GM19452 (cell line): Measurements from ENCODE around the gene NINJ2.
"Not testable (repeated sequence)": the region's sequence is repeated elsewhere in the genome, so short reads cannot be mapped to it uniquely, and the experiment has no call there.

ENCODE experiments used
- ATAC-seq: cut with Tn5 transposase; IDR thresholded peaks from one replicate; pipeline ENCODE4 v1.9.1; 2021; ENCODE audit not compliant: unreplicated experiment

The NINJ2 gene, protein sequence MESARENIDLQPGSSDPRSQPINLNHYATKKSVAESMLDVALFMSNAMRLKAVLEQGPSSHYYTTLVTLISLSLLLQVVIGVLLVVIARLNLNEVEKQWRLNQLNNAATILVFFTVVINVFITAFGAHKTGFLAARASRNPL

DNA sequence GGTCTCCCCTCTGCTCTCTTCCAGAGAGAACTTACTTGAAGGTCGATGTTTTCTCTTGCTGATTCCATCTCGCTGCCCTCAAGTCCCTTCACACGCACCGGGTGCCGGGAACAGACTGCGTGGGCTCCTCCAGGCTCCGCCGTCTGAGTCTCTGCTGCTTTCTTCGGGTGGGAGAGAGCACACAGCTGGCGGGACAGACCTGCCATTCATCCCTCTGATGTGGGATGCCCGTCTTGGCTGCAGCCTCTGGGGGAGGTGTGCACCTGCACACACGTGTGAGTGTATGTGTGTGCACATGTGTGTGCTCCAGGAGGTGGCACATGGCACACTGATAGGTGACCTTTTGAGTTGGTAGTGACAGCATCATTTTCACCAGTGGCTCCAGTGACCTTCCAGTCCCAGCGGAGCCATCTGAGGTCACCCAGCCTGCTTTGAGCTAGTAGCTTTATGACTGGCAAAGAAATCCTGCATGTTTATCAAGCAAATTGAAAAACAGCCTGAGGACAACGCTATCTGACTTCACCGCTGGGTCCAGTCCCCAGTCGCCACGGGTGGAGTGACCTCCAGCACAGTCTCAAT, at the start of gene NINJ2:
NINJ2 (minus strand) TSS at position 153 of the 579 bp plus-strand sequence; CDS start at position 68, 85 bp downstream.
- no peak for ATAC-seq

DNA sequence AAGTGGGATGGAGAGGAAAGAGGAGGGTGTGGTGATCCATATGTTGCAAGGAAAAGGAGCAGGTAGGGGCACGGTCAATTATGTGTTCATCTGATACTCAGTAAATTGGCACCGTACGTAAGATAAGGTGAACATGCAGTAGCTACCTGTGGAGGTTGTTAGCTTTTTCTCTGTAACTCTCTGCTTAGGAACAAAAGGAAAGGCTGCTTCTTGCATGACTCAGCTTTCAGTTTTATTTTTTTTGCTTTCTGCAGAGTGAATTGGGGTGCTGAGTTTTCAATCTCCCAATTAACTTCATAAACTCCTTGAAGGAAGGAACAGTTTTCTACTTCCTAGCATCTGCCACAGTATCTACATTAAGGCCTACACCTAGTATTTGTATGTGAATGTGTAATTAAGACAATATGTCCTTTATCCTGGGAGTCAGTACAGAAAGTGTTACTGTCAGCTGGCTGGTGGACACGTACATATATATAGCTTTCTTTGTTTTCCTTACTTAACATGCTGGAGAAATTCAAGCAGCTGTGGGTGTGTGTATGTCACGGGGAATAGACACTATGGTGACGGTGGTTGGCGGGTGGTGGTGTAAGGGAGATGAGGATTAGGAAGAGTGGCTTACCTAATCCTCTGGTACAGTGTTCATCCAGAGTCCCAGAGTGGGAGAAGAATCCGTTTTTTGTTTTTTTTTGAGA, 49.1 kb upstream of the NINJ2 start:
- ATAC-seq = no peak

DNA sequence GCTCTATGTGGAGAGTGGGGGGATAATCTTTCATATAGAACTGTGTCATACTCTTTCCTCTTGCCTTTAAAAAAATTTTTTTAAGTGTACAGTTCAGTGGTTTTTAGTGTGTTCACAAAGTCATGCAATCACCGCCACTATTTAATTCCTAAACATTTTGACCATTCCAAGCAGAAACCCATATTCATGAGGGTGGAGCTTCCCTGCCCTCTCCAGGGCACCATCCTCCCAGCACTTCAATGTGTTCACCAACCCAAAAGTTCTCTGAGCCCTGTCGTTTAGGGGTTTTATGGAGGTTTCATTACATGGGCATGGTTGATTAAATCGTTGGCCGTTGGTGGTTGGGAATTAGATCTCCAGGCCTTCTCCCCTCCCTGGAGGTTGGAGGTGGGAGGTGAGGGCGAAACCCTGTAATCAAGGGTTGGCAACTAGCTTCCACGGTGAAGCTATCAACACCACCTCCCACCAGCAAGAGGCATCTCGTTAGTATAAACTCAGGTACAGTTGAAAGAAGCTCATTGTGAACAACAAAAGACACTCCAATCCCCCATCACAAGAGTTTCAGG, 46.3 kb upstream of the NINJ2 start:
- ATAC-seq = no peak

DNA sequence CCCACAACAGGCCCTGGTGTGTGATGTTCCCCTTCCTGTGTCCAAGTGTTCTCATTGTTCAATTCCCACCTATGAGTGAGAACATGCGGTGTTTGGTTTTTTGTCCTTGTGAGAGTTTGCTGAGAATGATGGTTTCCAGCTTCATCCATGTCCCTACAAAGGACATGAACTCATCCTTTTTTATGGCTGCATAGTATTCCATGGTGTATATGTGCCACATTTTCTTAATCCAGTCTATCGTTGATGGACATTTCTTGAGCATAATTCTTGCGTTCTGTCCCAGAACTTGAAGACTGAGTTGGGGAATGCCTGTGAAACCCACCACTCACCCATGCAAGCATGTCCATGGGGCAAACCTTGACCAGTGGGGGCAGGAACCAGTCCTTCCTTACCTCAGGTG, 44.8 kb upstream of the NINJ2 start:
- ATAC-seq = not testable (repeated sequence)

DNA sequence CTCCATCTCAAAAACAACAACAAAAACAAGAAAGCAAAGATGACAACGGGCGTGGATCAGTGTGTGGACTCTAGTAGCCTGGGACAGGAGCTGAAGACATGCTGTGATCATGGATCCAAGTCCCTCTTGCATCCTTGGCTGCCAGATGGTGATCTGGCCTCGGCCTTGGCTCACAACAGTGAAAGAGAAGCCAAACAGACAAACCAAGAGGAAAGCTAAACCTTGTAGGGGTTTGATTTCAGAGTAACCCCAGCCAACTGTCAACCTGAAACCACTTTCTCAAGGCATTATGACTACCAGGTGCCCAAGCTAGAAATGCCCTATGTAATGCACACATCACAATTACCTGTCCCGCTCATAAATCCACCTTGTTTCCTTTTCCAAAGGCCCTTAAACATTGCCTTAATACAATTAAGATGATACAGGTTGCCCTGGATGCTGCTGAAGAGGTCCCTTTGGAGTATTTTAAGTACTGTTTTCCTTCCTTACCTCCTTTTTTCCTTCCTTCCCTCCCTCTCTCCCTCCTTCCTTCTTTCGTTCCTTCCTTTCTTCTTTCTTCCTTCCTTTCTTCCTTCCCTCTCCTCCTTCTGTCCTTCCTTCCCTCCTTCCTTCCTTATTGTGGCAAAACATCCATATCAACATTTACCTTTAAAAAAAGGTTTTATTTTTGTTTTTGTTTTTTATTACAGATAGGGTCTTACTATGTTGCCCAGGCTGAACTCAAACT, 41.4 kb upstream of the NINJ2 start:
- no peak for ATAC-seq

DNA sequence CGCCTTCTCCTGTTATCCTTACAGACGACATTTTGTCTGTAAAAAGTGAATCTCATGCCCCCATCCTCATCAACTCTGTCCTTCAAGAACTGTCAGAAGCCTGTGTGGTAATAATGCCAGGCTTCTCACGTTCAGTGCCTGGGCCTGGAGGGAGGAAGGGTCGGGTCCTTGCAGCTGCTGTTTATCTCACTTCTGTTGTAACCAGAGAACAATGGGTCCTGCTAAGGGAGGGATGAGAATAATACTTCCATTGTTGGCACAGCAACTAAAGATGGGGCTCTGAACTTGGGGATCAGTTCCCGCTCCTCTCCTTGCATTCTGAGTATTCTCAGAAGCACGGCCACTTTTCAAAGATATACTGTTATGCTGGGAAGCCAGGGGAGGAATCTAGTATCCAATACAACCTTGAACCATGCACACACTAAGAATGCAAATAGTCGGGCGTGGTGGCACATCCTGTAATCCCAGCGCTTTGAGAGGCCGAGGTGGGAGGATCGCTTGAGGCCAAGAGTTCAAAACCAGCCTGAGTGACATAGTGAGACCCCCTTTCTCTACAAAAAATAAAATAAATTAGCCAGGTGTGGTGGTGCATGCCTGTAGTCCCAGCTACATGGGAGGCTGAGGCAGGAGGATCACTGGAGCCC, 38.8 kb upstream of the NINJ2 start:
- ATAC-seq = no peak

DNA sequence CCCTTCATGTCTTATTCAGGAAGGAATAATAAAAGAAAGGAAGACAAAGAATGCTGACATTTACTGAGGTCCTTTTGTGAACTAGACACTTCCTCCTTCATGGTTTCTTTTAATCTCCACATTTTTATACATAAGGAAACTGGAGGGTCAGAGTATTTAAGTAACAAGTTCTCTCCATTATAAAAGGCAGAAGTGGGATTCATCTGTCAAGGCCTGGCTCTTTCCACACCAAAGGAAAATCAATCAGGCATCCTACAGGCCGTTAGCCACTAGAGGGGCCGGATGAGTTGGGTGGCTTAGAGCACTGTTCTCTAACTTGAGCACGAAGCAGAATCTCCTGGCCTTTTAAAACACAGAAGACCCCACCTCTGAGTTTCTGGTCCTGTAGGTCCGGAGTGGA, 36.8 kb upstream of the NINJ2 start:
- ATAC-seq = no peak

DNA sequence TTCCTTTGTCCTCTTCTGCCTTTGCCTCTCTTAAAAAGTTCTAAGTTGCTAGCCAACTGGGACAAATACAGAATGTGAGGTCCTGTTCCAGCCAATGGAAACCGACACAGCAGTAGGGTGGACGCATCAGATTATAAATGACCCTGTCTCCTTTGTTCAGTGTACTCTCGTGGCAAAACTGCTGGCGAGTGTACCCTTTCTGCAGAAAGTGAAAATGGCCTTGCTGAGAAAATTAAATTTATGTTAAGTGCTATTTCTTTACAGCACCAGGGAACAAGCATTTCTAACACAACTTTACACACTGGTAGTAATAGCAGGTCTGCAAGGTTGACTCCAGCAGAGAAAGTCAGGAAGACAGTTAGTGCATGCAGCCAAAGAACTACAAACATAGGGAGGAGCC, 35.0 kb upstream of the NINJ2 start:
- ATAC-seq = not testable (repeated sequence)

DNA sequence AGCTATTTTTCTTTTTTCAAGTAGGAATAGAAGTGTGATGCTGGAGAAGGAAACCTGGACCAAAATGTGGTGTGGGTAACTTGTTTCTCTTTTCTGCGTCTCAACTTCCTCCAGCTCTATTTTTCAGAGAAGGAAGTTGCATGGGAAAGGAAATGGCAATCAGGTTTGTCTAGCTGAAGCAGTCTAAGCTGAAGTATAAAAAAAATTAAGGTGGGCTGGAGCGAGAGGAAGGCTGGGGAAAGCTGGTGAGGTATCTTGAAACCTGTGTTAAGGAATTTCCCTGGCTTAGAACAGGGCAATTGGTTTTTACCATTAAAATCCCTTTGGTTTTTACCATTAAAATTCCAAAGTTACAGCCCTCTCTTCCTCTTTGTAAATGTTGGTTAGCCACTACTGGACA, 34.2 kb upstream of the NINJ2 start:
- ATAC-seq = no peak

DNA sequence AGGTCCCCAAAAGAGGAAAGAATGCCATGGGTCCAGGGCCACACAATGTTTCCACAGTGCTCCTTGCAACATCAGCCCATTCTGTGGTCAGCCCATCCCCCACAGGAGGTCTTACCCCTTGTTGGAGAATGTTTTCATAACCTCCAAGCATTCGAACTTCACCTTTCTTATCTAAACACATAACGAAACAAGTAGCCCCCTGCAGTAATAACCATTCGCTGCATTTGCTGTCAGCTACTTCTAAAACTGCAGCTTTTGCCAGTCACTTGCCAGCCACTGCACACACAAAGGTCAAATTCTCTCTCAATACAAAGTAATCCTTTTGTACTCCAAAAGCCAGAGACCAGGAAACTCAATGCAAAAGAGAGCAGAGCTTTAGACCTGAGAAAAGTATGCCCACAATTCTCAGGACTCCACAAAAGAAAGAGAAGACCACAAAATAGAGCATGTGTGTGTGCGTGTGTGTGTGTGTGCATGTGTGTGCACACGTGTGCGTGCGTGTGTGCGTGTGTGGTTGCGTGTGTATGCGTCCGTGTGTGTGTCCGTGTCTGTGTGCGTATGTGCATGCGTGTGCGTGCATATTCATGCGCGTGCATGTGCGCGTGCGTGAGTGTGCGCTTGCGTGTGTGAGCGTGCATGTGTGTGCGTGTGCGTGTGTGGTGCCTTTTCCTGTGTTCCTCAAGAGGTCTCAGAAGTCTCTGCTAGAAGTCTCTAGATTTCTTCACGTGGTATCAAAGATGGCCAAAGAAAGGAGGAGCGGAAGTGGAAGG, 31.7 kb upstream of the NINJ2 start:
- no peak for ATAC-seq

DNA sequence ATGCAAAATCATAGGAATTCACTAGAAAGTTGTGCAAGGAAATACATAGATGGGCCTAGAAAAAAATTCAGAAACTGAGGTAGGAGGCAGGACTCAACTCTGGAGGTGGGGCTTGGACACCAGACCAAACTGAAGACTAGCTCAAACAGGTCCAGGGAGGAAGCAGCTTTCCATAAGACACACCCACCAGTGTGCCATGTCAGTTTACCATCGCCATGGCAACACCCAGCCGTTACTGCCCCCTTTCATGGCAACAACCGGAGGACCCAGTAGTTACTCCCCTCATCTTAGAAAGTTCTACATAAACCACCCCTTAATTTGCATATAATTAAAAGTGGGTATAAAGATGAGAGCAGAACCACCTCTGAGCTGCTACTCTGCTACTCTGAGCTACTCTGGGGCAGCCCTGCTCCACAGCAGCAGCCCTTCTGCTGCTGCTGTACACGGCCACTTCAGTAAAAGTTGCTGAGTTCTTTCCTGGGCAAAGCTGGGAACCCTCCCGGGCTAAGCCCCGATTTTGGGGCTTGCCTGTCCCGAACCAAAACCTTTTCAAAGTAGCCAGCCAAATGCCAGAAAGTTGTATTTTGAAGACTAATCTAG, 30.8 kb upstream of the NINJ2 start:
- no peak for ATAC-seq

DNA sequence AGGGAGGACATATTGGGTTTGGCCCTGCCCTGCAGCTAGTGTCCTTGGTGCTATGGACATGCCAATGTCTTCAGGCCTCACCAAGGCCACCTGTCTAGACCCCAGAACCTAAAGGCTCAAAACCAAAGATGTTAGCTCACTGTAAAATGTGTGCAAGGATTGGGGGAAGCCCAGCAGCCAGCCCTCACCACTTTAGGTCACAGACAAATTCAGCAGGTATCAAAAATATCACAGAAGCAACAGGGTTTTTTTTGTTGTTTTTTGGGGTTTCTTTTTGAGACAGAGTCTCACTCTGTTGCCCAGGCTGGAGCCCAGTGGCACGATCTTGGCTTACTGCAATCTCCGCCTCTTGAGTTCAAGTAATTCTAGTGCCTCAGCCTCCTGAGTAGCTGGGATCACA, 29.0 kb upstream of the NINJ2 start:
- no peak for ATAC-seq

DNA sequence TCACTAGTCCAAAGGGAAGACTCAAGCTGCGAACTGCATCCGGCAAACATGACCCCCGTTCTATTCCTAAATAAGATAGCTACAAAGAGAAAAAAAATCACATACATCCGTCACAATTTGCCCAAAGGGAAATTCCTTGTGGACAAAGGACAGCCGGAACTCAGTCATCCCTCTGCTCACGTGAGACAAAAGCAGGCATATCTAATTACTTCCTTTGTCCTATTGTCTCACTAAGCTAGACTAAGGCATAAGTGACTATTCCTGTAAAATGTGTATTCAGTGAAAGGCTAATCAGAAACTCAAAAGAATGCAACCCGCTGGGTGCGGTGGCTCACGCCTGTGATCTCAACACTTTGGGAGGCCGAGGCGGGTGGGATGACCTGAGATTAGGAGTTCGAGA, 27.2 kb upstream of the NINJ2 start:
- ATAC-seq = no peak

DNA sequence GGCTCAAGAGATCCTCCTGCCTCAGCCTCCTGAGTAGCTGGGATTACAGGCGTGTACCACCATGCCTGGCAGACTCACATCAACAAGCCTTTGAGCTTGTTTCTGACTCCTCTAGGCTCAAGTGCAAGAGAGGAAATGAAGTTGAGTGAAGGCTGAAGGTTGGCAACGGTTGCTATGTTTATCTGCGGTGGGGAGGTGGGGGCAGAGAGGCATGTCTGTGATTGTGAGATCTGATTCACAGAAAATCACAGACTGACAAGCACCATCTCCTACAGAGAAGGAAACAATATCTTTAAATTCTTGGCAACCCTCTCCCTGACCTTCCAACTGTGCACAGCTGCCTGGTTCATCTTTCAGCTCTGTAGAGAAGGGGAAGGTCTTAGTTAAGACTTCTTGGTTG, 22.1 kb upstream of the NINJ2 start:
- peak; percentile 69 for ATAC-seq

DNA sequence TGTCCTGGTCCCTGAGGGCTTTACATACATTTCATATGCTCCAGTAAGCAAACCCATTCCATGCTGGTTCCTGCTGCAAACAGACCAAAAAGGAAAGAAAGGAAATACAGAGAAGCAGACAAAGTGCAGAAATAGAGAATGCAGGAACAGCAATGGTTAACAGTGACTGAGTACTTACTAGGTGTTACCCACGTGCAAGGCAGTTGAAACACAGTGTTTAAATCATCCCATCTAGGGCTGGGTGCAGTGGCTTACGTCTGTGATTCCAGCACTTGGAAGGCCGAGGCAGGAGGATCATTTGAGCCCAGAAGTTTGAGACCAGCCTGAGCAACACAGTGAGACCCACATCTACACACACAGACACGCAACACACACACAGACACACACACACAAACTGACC, 21.2 kb upstream of the NINJ2 start:
- no peak for ATAC-seq

DNA sequence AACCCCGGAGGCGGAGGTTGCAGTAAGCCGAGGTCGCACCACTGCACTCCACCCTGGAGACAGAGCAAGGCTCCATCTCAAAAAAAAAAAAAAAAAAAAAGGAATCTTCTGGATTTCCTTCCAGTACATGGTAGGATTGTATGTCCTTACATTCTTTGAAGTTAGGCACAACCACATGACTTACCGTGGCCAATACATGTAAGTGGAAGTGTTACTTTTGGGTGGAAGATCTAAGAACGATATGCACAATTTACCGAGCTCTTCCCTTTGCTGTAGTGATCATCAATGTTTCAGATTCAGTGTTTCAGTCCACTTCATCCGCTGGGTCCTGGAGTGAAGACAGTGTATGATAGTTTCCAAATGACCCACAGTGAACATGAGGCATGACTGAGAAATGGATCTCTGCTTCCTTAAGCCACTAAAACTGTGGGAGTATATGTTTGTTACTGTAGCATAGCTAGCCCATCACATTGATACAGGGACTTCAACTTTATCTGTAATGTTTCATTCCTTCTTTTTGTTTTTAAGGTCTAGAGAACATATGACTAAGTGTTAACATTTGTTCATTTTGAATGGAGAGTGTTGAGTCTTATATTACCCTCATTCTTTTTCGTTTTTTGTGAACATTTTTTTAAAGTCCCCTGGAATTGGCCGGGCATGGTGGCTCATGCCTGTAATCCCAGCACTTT, 18.5 kb upstream of the NINJ2 start:
- no peak for ATAC-seq

DNA sequence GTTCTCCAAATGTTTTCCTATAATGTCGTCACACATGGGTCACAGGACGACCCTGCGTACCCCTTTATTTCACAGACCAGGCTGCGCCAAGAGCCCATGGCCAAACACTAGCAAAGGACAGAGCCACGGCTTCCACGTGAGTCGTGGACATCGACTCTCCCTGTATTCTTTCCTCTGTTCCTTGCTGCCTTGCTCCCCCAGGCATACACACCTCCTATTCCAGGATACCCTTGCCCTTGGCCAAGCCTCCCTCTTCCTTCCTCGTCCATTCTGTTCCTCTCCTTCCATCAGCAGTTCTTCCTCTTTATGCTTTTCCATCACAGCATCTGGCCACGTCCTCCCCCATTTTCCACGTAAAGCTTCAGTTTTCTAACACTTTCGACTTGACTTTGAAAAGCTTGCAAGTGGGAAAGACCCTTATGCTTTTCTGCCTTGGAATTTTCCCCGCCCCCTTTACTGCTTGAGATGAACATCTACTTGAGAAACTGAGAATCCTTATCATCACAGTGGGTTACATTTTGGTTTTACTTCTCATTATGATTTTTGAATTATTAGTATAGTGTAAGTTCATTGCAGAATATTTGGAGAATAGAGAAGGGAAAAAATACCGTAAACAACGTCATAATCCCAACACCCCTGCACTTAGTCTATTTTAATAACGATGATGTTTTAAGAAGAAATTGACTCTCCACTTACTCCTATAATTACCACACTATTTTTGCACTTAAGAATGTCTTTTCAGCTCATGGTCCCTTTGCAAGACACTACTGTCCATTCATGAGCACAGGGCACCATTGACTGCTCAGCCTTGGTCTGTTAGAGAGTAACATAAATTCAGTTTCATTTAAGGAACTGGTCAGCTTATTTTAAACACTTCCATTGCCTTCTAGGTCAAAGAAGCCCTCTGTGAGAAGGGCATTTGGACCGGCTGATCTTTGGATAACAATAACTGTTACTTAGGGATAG, 15.8 kb upstream of the NINJ2 start:
- no peak for ATAC-seq

DNA sequence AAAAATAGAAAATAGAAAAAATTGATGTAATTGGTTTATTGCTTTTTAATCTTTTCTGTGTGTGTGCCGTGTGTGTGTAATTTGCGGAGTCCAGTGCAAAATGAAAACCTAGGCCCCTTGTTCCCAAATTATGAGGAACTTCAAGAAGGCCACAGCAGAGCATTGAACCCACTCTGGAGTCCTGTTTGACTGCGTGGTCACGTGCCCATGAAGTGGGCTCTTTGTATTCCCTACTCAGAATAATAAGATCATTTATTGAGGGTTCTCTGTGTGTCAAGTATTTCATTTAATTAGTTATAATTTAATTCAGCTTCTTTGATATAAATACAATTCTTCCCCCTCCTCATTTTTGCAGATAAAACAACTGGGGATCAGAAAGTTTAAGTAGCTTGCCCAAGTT, 12.3 kb upstream of the NINJ2 start:
- no peak for ATAC-seq
